ENCODE data around the gene CCT7. TPM values are rescaled to one million over a fixed set of nuclear protein-coding genes. Genes with fewer than 3 reads are reported as not detected.

CCT7 gene
- total RNA-seq, 1 donor from 2014 or later = 216 TPM

Other genes starting within 250 kb of the CCT7 start
- 8.6 TPM for gene SFXN5, start 162.6 kb upstream of the CCT7 start, total RNA-seq
- gene RAB11FIP5, start 121.4 kb upstream of the CCT7 start, total RNA-seq = 19.4 TPM
- gene NOTO, start 31.7 kb upstream of the CCT7 start, total RNA-seq = not detected
- 15.4 TPM for gene SMYD5, start 20.1 kb upstream of the CCT7 start, total RNA-seq
- gene PRADC1, start 1.1 kb upstream of the CCT7 start, total RNA-seq = 97.7 TPM
- gene FBXO41, start 50.2 kb downstream of the CCT7 start, total RNA-seq = 0.69 TPM
- not detected for gene EGR4, start 59.2 kb downstream of the CCT7 start, total RNA-seq
- gene ALMS1, start 151.5 kb downstream of the CCT7 start, total RNA-seq = 7.6 TPM

Data from left ventricle myocardium superior (tissue), 1 donor.